GM21737 (cell line): ENCODE results near the gene GPAT3.
A peak's percentile ranks its signal among the peaks of the same experiment; 100 is the strongest.
"Not testable (repeated sequence)": the region's sequence is repeated elsewhere in the genome, so short reads cannot be mapped to it uniquely, and the experiment has no call there.

Experiments
- ATAC-seq: cut with Tn5 transposase; IDR thresholded peaks from one replicate; pipeline ENCODE4 v1.9.1; 2021; ENCODE audit warnings: mild to moderate bottlenecking, moderate library complexity; ENCODE audit not compliant: unreplicated experiment

The GPAT3 gene

DNA sequence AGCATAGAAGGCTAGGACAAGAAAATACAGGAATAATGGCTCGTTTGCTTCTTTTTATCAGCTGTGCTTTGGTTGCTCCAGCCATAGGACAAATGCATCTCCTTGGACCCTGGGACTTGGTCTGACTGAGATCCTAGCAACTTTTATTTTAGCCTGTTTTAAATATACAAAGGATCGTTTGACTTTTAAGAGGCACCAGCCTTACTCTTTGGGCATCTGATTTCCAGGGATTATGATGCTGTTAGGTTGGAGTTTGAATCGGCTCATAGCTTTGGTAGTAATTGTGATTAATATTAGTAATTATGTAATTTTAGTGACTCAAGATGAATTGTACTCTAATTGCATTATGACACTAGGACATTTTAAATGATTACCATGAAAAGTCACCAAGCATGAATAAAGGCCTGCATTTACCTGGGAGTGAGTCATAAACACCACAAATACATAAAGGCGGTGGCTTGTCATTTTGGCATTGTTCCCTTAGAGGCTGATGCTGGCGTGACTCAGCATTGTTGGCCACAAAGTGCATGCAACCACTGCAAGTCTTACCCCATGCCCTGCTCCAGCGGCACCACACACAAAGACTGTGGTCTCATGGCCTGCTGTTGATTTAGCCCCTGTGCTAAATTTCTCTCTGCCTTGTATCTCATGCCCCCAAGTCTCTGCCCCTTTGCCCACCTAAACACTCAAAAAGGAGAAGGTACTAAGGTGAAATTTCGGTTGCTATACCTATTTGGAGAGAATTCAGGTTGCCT lies 12.4 kb downstream of the GPAT3 start:
- peak; percentile 91 for ATAC-seq

- ATAC-seq, result no peak
Measured at GRCh38 chr4:83552083-83552482, 16.2 kb downstream of the GPAT3 start.

GRCh38 chr4:83552924-83553323 lies 17.0 kb downstream of the GPAT3 start:
- ATAC-seq, result no peak

DNA sequence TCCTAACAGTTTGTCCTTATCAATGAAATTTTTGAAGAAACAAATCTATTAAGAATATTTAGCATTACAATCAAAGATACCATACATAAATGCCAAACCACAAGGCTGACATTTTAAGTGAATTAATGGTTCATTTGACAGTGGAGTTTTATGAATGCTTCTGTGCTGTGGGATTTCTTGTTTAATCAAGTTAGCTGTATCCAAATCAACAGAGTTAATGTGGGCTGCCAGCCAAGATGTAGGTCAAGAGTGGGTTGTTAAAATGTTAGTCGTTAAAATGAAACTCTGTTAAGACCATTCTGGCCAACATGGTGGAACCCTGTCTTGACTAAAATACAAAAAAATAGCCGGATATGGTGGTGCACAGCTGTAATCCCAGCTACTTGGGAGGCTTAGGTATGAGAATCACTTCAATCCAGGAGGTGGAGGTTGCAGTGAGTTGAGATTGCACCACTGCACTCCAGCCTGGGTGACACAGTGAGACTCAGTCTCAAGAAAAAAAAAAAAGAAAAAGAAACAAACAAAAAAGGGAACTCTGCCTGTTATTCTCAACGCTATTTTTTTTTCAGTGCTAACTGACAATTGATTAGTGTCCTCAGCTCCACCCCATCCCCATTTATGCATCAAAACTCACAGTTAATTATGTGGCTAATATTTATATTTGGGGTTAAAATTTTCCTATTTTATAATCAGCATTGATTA lies 20.2 kb downstream of the GPAT3 start:
- no peak for ATAC-seq

- no peak for ATAC-seq
Measured at GRCh38 chr4:83556816-83557215, 20.9 kb downstream of the GPAT3 start.

GRCh38 chr4:83558059-83558653 lies 22.2 kb downstream of the GPAT3 start:
- ATAC-seq, result no peak

GRCh38 chr4:83558680-83559079 lies 22.8 kb downstream of the GPAT3 start:
- no peak for ATAC-seq

GRCh38 chr4:83560523-83560922 lies 24.6 kb downstream of the GPAT3 start:
- no peak for ATAC-seq

GRCh38 chr4:83561381-83561780 lies 25.5 kb downstream of the GPAT3 start:
- no peak for ATAC-seq

GRCh38 chr4:83563998-83564397 lies 28.1 kb downstream of the GPAT3 start:
- no peak for ATAC-seq

GRCh38 chr4:83568062-83568461 lies 32.2 kb downstream of the GPAT3 start:
- ATAC-seq, result no peak

- ATAC-seq, result no peak
Measured at GRCh38 chr4:83569429-83569828, 33.5 kb downstream of the GPAT3 start.

DNA sequence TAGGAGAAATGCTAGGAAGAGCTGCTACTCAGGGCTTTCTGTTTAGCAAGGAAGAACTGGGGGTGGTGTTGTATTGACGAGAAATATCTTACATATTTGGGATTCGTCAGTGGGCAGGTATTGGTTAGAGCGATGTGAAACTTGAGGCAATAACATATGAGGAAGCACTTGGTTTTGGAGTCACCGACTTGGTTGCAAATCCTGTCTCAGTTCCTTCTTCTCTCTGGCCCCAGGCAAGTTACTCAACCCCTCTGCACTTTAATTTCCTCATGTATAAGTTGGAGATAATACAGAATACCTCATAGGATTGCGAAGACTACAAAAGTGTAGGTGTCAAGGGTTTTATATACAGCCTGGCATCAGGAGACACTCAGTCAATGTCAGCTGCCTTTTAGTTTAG lies 34.1 kb downstream of the GPAT3 start:
- ATAC-seq, result no peak

GRCh38 chr4:83572848-83573247 lies 36.9 kb downstream of the GPAT3 start:
- ATAC-seq, result no peak

GRCh38 chr4:83574247-83574646 lies 38.3 kb downstream of the GPAT3 start:
- no peak for ATAC-seq

DNA sequence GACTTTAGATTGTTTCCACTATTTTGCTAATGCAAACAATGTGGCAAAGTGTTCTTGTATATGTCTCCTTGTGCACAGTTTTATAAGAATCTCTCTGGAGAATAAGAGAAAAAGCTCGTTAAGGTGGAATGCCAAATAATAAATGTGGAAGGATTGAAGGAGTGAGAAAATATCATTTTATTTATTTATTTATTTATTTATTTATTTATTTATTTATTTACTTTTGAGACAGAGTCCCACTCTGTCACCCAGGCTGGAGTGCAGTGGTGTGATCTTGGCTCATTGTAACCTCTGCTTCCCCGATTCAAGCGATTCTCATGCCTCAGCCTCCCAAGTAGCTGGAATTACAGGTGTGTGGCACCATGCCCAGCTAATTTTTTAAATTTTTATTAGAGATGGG lies 40.3 kb downstream of the GPAT3 start:
- ATAC-seq, result not testable (repeated sequence)

- ATAC-seq, result peak; percentile 49
Measured at GRCh38 chr4:83581411-83582288, 45.7 kb downstream of the GPAT3 start.

- peak; percentile 60 for ATAC-seq
Measured at GRCh38 chr4:83582289-83582785, 46.4 kb downstream of the GPAT3 start.

GRCh38 chr4:83585982-83586508 lies 50.1 kb downstream of the GPAT3 start:
- ATAC-seq, result no peak

GRCh38 chr4:83589279-83589678 lies 53.4 kb downstream of the GPAT3 start:
- no peak for ATAC-seq

DNA sequence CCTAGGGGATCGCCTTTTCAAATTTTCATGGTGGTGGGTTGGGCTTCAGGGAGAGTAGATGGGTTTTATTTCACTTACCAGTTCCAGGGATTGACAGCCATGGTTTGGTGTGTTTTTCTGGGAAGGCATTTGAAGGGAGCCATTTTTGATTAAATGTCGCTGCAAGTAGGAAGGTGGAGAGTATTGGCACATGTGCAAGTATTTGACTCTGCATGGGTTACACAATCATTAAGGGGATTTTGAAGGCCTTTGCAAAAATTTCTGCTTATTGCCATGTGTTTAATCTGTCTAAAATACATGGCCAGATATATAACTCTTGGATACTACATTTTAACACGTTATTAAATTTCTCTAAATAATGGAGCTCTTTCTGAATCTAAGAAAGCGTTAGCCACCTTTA lies 55.1 kb downstream of the GPAT3 start:
- ATAC-seq, result no peak
